Retinal pigment epithelial cell (primary cell): ENCODE measurements around the gene UNC79.
"Not testable (repeated sequence)": the region's sequence is repeated elsewhere in the genome, so short reads cannot be mapped to it uniquely, and the experiment has no call there.

ENCODE experiments used
- DNase-seq: peaks from one replicate; pipeline ENCODE4 v3.0.0-alpha.2; 2010; ENCODE audit warnings: low read depth
- H3K4me3 ChIP-seq: 2 replicates; pipeline ENCODE4 v1.5.1; 2011; ENCODE audit warnings: mild to moderate bottlenecking, low read length, control low read depth, moderate library complexity
- TF ChIP-seq, protein P1 (sequence below): conservative IDR thresholded peaks from 2 replicates; pipeline ENCODE4 v1.5.1; 2011; ENCODE audit warnings: low read depth, low read length, control low read depth, inconsistent platforms

The UNC79 gene

DNA sequence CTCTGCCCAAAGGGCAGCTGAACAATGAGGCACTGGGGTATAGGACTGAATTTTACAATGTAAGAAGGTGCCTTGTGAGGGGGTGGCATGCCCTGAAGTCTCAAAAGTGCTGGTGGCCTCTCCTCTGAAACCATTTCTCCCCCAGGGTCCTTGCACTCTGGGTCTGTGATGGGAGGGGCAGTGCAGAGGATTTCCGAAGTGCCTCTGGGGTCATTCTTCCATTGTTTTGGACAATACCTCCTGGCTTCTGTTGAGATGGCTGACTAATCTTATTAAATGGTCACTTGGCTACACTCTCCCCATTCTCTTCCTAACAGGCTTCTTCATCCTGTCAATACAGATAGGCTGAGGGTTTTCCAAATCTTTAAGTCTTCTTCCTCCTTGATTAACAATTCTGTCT lies 59.3 kb downstream of the UNC79 start:
- TF ChIP-seq, protein P1, sequence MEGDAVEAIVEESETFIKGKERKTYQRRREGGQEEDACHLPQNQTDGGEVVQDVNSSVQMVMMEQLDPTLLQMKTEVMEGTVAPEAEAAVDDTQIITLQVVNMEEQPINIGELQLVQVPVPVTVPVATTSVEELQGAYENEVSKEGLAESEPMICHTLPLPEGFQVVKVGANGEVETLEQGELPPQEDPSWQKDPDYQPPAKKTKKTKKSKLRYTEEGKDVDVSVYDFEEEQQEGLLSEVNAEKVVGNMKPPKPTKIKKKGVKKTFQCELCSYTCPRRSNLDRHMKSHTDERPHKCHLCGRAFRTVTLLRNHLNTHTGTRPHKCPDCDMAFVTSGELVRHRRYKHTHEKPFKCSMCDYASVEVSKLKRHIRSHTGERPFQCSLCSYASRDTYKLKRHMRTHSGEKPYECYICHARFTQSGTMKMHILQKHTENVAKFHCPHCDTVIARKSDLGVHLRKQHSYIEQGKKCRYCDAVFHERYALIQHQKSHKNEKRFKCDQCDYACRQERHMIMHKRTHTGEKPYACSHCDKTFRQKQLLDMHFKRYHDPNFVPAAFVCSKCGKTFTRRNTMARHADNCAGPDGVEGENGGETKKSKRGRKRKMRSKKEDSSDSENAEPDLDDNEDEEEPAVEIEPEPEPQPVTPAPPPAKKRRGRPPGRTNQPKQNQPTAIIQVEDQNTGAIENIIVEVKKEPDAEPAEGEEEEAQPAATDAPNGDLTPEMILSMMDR, result no peak
- no peak for DNase-seq
- no peak overlapping the region for H3K4me3 ChIP-seq

DNA sequence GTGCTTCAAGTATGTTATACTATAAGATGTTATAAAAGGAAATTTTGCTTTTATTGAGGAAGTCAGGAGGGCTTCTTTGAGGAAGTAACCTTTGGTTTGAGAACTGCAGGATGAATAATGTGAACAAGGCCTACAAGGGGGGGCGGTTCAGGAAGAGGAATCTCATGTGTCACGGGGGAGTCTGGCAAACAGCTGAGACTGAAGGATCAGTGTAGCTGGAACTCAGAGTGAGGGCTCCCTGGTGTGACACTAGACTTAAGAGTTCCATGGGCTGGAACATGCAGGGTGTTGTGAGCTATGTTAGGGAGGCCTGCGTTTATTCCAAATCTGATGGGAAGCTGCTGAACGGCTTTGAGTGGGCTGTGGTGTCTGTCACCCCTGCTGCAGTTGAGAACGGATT lies 62.3 kb downstream of the UNC79 start:
- H3K4me3 ChIP-seq, result no peak overlapping the region
- TF ChIP-seq, protein P1, result no peak
- DNase-seq, result no peak

DNA sequence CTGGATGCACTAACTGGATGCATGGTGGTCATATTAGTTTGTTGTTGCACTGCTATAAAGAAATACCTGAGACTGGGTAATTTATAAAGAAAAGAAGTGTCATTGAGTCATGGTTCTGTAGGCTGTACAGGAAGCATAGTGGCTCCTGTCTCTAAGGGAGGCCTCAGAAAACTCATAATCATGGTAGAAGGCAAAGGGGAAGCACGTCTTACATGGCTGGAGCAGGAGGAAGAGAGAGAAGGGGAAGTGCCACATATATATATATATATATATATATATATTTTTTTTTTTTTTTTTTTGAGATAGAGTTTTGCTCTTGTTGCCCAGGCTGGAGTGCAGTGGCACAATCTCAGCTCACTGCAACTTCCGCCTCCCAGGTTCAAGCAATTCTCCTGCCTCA lies 62.9 kb downstream of the UNC79 start:
- not testable (repeated sequence) for H3K4me3 ChIP-seq, DNase-seq

DNA sequence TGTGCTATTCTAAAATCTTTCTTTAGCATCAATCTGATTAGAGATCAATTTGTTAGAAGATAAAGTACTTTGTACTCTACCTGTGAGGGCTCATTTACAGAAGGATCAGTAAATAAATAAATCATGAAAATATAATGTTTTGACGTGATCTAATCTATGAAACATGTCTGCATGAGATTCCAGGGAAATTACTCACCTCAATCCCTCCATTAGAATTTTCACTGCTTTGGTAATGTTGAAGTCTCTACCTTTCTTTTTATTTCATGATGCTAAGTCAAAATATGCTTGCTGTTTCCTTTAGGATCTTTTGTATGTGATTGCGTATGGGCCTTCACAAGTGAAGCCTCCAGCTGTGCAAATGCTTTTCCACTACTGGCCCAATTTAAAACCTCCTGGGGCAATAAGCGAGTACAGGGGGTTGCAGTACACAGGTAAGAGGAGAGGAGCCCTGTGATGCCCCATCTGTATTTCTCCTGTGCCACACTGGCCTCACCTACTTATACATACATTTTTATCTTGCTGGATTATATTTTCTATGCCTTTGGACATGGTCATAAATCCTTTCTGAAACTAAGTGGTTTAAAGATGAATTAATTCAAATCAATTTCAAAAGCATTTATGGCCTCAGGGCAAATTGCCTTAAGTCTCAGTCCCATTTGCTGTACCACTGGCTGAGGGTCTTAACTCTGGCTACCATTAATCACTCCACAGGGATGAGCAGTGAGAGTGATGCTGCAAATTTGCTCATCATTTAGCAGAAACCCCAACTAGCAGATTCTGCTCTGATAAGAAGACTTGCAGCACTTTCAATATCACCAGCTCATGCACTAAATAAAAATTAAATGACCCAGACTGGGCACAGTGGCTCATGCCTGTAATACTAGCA lies 66.4 kb downstream of the UNC79 start:
- DNase-seq, result no peak
- TF ChIP-seq, protein P1, result no peak
- no peak overlapping the region for H3K4me3 ChIP-seq

DNA sequence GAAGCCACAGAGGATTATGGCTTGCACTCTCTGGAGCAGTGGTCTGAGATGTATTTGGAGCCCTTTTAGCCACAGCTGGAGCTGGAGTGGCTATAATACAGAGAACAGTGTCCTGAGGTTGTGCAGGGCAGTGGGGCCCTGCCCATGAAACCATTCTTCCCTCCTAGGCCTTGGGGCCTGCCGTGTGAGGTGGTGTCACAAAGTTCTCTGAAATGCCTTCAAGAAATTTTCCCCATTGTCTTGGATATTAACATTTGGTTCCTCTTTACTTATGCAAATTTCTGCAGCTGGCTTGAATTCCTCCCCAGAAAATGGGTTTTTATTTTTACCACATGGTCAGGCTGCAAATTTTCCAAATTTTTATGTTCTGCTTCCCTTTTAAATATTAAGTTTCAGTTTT lies 79.3 kb downstream of the UNC79 start:
- H3K4me3 ChIP-seq, result no peak overlapping the region
- TF ChIP-seq, protein P1, result no peak

DNA sequence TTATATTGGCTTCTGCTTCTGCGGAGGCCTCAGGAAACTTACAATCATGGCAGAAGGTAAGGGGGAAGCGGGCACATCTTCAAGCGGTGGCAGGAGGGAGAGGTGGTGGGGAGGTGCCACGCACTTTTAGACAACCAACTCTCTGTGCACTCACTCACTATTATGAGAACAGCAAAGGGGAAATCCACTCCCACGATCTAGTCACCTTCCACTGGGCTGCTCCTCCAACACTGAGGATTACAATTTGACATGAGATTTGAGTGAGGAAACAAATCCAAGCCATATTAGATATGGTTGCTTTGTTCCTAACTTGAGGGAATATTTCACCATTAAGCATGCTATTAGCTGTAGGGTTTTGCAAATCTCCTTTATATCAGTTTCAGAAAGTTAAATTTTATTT lies 80.3 kb downstream of the UNC79 start:
- TF ChIP-seq, protein P1, result no peak
- DNase-seq, result no peak
- H3K4me3 ChIP-seq, result no peak overlapping the region

More for the DNA sequence above, 79.3 kb downstream of the UNC79 start:
- no peak for DNase-seq

DNA sequence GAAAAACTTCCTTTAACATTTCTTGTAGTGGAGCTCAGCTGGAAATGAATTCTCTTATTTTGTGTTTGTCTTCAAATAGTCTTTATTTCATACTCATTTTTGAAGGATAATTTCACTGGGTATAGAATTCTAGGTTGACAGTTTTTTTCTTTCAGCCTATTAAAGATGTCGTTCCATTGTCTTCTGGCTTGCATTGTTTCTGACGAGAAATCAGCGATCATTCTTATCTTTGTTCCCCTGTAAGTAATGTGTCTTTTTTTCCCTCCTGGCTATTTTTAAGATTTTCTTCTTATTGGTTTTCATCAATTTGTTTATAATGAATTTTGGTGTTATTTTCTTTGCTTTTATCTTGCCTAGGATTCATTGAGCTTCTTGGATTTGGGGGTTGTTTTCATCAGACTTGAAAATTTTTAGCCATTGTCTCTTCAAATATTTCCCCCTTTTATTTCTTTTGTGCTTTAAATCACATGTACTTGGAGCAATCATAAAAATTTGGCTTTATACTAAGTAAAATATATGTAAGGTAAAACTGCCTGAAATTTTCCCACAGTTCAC lies 89.4 kb downstream of the UNC79 start:
- H3K4me3 ChIP-seq, result no peak overlapping the region
- no peak for DNase-seq
- TF ChIP-seq, protein P1, result no peak
